Sigmoid colon (tissue), 4 donors: ENCODE measurements around the gene ABCA5.

ENCODE experiments used
- CTCF ChIP-seq, 4 experiments: fragments of 450-650 bp in 3 of 4; fragments of 200-600 bp in 1 of 4; IDR thresholded peaks; one replicate each; pipeline ENCODE4 v1.5.1; 2016 to 2019; ENCODE audit warnings: antibody characterized with exemption in 4 of 4, mild to moderate bottlenecking in 3 of 4, moderate library complexity in 2 of 4
- POLR2A ChIP-seq, 2 donors: fragments of 450-650 bp; IDR thresholded peaks; one replicate each; pipeline ENCODE4 v1.6.1; 2016; ENCODE audit warnings: antibody characterized with exemption in 2 of 2, mild to moderate bottlenecking in 2 of 2, moderate library complexity in 2 of 2
- POLR2AphosphoS5 ChIP-seq, 4 donors: sonication (generic); formaldehyde crosslinking; IDR thresholded peaks; one replicate each; pipeline ENCODE4 v1.6.1; 2017; ENCODE audit warnings: antibody characterized with exemption in 4 of 4

- TF ChIP-seq CTCF (IDR thresholded peaks at IDR 0.05) (no peak), POLR2A (IDR thresholded peaks at IDR 0.05) (no peak), POLR2AphosphoS5 (IDR thresholded peaks at IDR 0.05) (no peak)
Measured at GRCh38 chr17:69231521-69231920, 95.4 kb downstream of the ABCA5 start.
